ENCODE measurements around the gene ATAD3C.
"Not testable (repeated sequence)": the region's sequence is repeated elsewhere in the genome, so short reads cannot be mapped to it uniquely, and the experiment has no call there.

ATAD3C gene

GRCh38 chr1:1449099-1449739 is at the start of gene ATAD3C:
TSS of gene ATAD3C (plus strand) at chr1:1449689. CDS start at chr1:1450684, 995 bp downstream.
- in situ Hi-C loops (cut with MboI; ENCODE audit: low pct_unique_long_range_greater_than_20kb, low sequenced_read_pairs), result no loop called here
- DNase-seq, result no peak

GRCh38 chr1:1399872-1400575 is 49.5 kb upstream of the ATAD3C start:
- peak; percentile 27 for DNase-seq
- in situ Hi-C loops (cut with MboI; ENCODE audit: low pct_unique_long_range_greater_than_20kb, low sequenced_read_pairs), result no loop called here

GRCh38 chr1:1400576-1401456 is 48.7 kb upstream of the ATAD3C start:
- no peak for DNase-seq
- in situ Hi-C loops (cut with MboI; ENCODE audit: low pct_unique_long_range_greater_than_20kb, low sequenced_read_pairs), result no loop called here

- no peak for DNase-seq
- in situ Hi-C loops (cut with MboI; ENCODE audit: low pct_unique_long_range_greater_than_20kb, low sequenced_read_pairs), result no loop called here
Observed at GRCh38 chr1:1401457-1402010, 48.0 kb upstream of the ATAD3C start.

GRCh38 chr1:1402072-1402900 is 47.2 kb upstream of the ATAD3C start:
- peak; percentile 75 for DNase-seq
- in situ Hi-C loops (cut with MboI; ENCODE audit: low pct_unique_long_range_greater_than_20kb, low sequenced_read_pairs), result no loop called here

- in situ Hi-C loops (cut with MboI; ENCODE audit: low pct_unique_long_range_greater_than_20kb, low sequenced_read_pairs); DNase-seq: not testable (repeated sequence)
Observed at GRCh38 chr1:1402901-1403392, 46.5 kb upstream of the ATAD3C start.

GRCh38 chr1:1403653-1404052 is 45.8 kb upstream of the ATAD3C start:
- DNase-seq, result no peak
- in situ Hi-C loops (cut with MboI; ENCODE audit: low pct_unique_long_range_greater_than_20kb, low sequenced_read_pairs), result no loop called here

GRCh38 chr1:1406101-1406820 is 43.2 kb upstream of the ATAD3C start:
- in situ Hi-C loops (cut with MboI; ENCODE audit: low pct_unique_long_range_greater_than_20kb, low sequenced_read_pairs), result no loop called here
- peak; percentile 23 for DNase-seq

GRCh38 chr1:1406821-1407635 is 42.5 kb upstream of the ATAD3C start, which contains the start of gene MRPL20:
TSS of gene MRPL20 (minus strand) at chr1:1407293. CDS start at chr1:1407217, 76 bp downstream.
- DNase-seq, result peak; percentile 92
- in situ Hi-C loops (cut with MboI; ENCODE audit: low pct_unique_long_range_greater_than_20kb, low sequenced_read_pairs), result no loop called here

GRCh38 chr1:1407636-1408318 is 41.7 kb upstream of the ATAD3C start:
- DNase-seq, result peak; percentile 49
- in situ Hi-C loops (cut with MboI; ENCODE audit: low pct_unique_long_range_greater_than_20kb, low sequenced_read_pairs), result no loop called here

- in situ Hi-C loops (cut with MboI; ENCODE audit: low pct_unique_long_range_greater_than_20kb, low sequenced_read_pairs); DNase-seq: not testable (repeated sequence)
Observed at GRCh38 chr1:1410238-1410637, 39.3 kb upstream of the ATAD3C start.

- in situ Hi-C loops (cut with MboI; ENCODE audit: low pct_unique_long_range_greater_than_20kb, low sequenced_read_pairs), result no loop called here
- no peak for DNase-seq
Observed at GRCh38 chr1:1411626-1412025, 37.9 kb upstream of the ATAD3C start.

GRCh38 chr1:1412311-1412902 is 37.1 kb upstream of the ATAD3C start:
- in situ Hi-C loops (cut with MboI; ENCODE audit: low pct_unique_long_range_greater_than_20kb, low sequenced_read_pairs); DNase-seq: not testable (repeated sequence)

GRCh38 chr1:1415751-1416150 is 33.7 kb upstream of the ATAD3C start:
- in situ Hi-C loops (cut with MboI; ENCODE audit: low pct_unique_long_range_greater_than_20kb, low sequenced_read_pairs), result no loop called here
- no peak for DNase-seq

GRCh38 chr1:1417396-1417795 is 32.1 kb upstream of the ATAD3C start:
- DNase-seq; in situ Hi-C loops (cut with MboI; ENCODE audit: low pct_unique_long_range_greater_than_20kb, low sequenced_read_pairs): not testable (repeated sequence)

GRCh38 chr1:1417825-1418463 is 31.5 kb upstream of the ATAD3C start:
- DNase-seq; in situ Hi-C loops (cut with MboI; ENCODE audit: low pct_unique_long_range_greater_than_20kb, low sequenced_read_pairs): not testable (repeated sequence)
